SK-N-SH (cell line): ENCODE data around the gene STARD13. TPM values are rescaled to one million over a fixed set of nuclear protein-coding genes. Genes with fewer than 3 reads are reported as not detected.

Source experiments
- CTCF ChIA-PET: fragments of 300-600, 350-600 bp; formaldehyde crosslinking; extraction: SDS; loops from one replicate; lab custom pipeline; 2021; lab: Yijun Ruan, JAX
- POLR2A ChIA-PET: fragments of 350-600 bp; sonication (Branson Sonifier 250); formaldehyde crosslinking; extraction: SDS; loops from one replicate; lab custom pipeline; 2020; ENCODE audit warnings: antibody characterized with exemption, inconsistent platforms; lab: Yijun Ruan, JAX
- DNase-seq: peaks from one replicate; pipeline ENCODE4 v3.0.0; 2012
- H2AFZ ChIP-seq: fragments of 200-600 bp; sonication (generic); 2 replicates; pipeline ENCODE4 v1.8.1; 2016; ENCODE audit warnings: antibody characterized with exemption, mild to moderate bottlenecking, low read depth
- H3F3A ChIP-seq: fragments of 200-600 bp; sonication (generic); replicated peaks from 2 replicates; pipeline ENCODE3; 2016; ENCODE audit warnings: antibody characterized with exemption, mild to moderate bottlenecking; ENCODE audit not compliant: insufficient read depth
- H3K27ac ChIP-seq, 2 experiments: fragments of 200-500 bp in 1 of 2; fragments of 200-600 bp in 1 of 2; sonication (Bioruptor generic) in 1 of 2; sonication (generic), shearing (Covaris generic) in 1 of 2; 2 replicates each; pipeline versions ENCODE4 v1.5.1 to v1.6.1; 2014 to 2016; ENCODE audit warnings: low read depth in 2 of 2, inconsistent platforms in 1 of 2, low read length in 1 of 2, mild to moderate bottlenecking in 1 of 2, mixed read lengths in 1 of 2
- H3K27me3 ChIP-seq: fragments of 200-600 bp; sonication (generic), shearing (Covaris generic); 2 replicates; pipeline ENCODE4 v1.6.1; 2016; ENCODE audit warnings: mixed run types; ENCODE audit not compliant: insufficient read depth
- H3K36me3 ChIP-seq, 2 experiments: fragments of 200-500 bp in 1 of 2; fragments of 200-600 bp in 1 of 2; sonication (Bioruptor generic) in 1 of 2; sonication (generic) in 1 of 2; replicated peaks in 1 of 2; 2 replicates each; pipeline versions ENCODE3 to v1.5.1; 2014 to 2016; ENCODE audit warnings: low read length in 1 of 2, mild to moderate bottlenecking in 1 of 2; ENCODE audit not compliant: insufficient read depth in 2 of 2, control insufficient read depth in 1 of 2
- H3K4me1 ChIP-seq, 2 experiments: fragments of 200-500 bp in 1 of 2; fragments of 200-600 bp in 1 of 2; sonication (Bioruptor generic) in 1 of 2; sonication (generic), shearing (Covaris generic) in 1 of 2; 2 replicates each; pipeline versions ENCODE4 v1.5.1 to v1.6.1; 2014 to 2016; ENCODE audit warnings: low read depth in 1 of 2, low read length in 1 of 2, mixed run types in 1 of 2; ENCODE audit not compliant: insufficient read depth in 2 of 2, control insufficient read depth in 1 of 2
- H3K4me2 ChIP-seq: fragments of 200-600 bp; sonication (generic), shearing (Covaris generic); 2 replicates; pipeline ENCODE4 v1.6.1; 2017; ENCODE audit warnings: mixed run types
- H3K4me3 ChIP-seq, 2 experiments: fragments of 200-500 bp in 1 of 2; fragments of 200-600 bp in 1 of 2; sonication (Bioruptor generic) in 1 of 2; sonication (generic), shearing (Covaris generic) in 1 of 2; 2 replicates each; pipeline versions ENCODE4 v1.5.1 to v1.8.1; 2014 to 2016; ENCODE audit warnings: low read depth in 2 of 2, inconsistent platforms in 1 of 2, low read length in 1 of 2, mild to moderate bottlenecking in 1 of 2, mixed read lengths in 1 of 2, moderate library complexity in 1 of 2
- H3K79me2 ChIP-seq: fragments of 200-600 bp; sonication (generic); 2 replicates; pipeline ENCODE4 v1.8.1; 2017; ENCODE audit warnings: mild to moderate bottlenecking; ENCODE audit not compliant: insufficient read depth
- H3K9ac ChIP-seq: fragments of 200-600 bp; sonication (generic); 2 replicates; pipeline ENCODE4 v1.6.1; 2017; ENCODE audit warnings: mixed run types
- H3K9me2 ChIP-seq: fragments of 200-600 bp; sonication (generic); 2 replicates; pipeline ENCODE4 v1.6.1; 2017; ENCODE audit warnings: mixed run types
- H3K9me3 ChIP-seq: fragments of 200-600 bp; sonication (generic); 2 replicates; pipeline ENCODE4 v1.6.1; 2017; ENCODE audit warnings: mixed run types, mild to moderate bottlenecking, moderate library complexity
- H4K20me1 ChIP-seq: fragments of 200-600 bp; sonication (generic); 2 replicates; pipeline ENCODE4 v1.6.1; 2017; ENCODE audit warnings: mild to moderate bottlenecking, mixed run types; ENCODE audit not compliant: insufficient read depth
- CHD2 ChIP-seq: fragments of 150-350 bp; IDR thresholded peaks from 2 replicates; pipeline ENCODE4 v1.6.1; 2018; ENCODE audit warnings: low read length; ENCODE audit not compliant: partially characterized antibody
- CTCF ChIP-seq: fragments of 200-600 bp; sonication (generic); IDR thresholded peaks from 2 replicates; pipeline ENCODE4 v1.6.1; 2017; ENCODE audit warnings: antibody characterized with exemption, mild to moderate bottlenecking, moderate library complexity
- EP300 ChIP-seq, 2 experiments: IDR thresholded peaks; 2 replicates each; pipeline versions ENCODE4 v1.4.0 to v1.6.1; 2012; ENCODE audit warnings: borderline replicate concordance in 1 of 2, low read depth in 1 of 2, low read length in 1 of 2
- FOSL2 ChIP-seq: IDR thresholded peaks from 2 replicates; pipeline ENCODE4 v1.4.0; 2012; ENCODE audit warnings: low read depth, mild to moderate bottlenecking, moderate library complexity, borderline replicate concordance
- FOXJ3 ChIP-seq: sonication (generic); formaldehyde crosslinking; IDR thresholded peaks from 2 replicates; pipeline ENCODE4 v1.5.1; 2020; ENCODE audit warnings: mild to moderate bottlenecking, missing genetic modification reagents
- FOXM1 ChIP-seq: IDR thresholded peaks from 2 replicates; pipeline ENCODE4 v1.4.0; 2012; ENCODE audit warnings: low read depth, mild to moderate bottlenecking
- GATA2 ChIP-seq: sonication (generic); formaldehyde crosslinking; IDR thresholded peaks from 2 replicates; pipeline ENCODE4 v1.5.0; 2020; ENCODE audit warnings: mild to moderate bottlenecking, missing genetic modification reagents
- MEF2A ChIP-seq: IDR thresholded peaks from 2 replicates; pipeline ENCODE4 v1.4.0; 2012; ENCODE audit warnings: low read depth, borderline replicate concordance
- MXI1 ChIP-seq: IDR thresholded peaks from 2 replicates; pipeline ENCODE4 v1.6.1; 2012; ENCODE audit warnings: mild to moderate bottlenecking, low read depth, low read length, improper control_type of control experiment
- NFIC ChIP-seq: IDR thresholded peaks from 2 replicates; pipeline ENCODE4 v1.4.0; 2012; ENCODE audit warnings: borderline replicate concordance
- NRF1 ChIP-seq: IDR thresholded peaks from 2 replicates; pipeline ENCODE4 v1.6.1; 2012; ENCODE audit warnings: low read depth, mild to moderate bottlenecking, low read length
- RAD21 ChIP-seq: IDR thresholded peaks from 2 replicates; pipeline ENCODE4 v1.6.1; 2012; ENCODE audit warnings: mild to moderate bottlenecking, low read length
- REST ChIP-seq: IDR thresholded peaks from 2 replicates; pipeline ENCODE4 v1.6.1; 2012; ENCODE audit warnings: mild to moderate bottlenecking, low read depth, low read length, moderate library complexity
- SMC3 ChIP-seq: IDR thresholded peaks from 2 replicates; pipeline ENCODE4 v1.6.1; 2012; ENCODE audit warnings: low read depth, low read length, improper control_type of control experiment
- TAF1 ChIP-seq: IDR thresholded peaks from 2 replicates; pipeline ENCODE4 v1.6.1; 2012; ENCODE audit warnings: low read depth, mild to moderate bottlenecking, low read length, moderate library complexity, borderline replicate concordance
- TCF12 ChIP-seq: IDR thresholded peaks from 2 replicates; pipeline ENCODE4 v1.4.0; 2012
- TEAD4 ChIP-seq: IDR thresholded peaks from 2 replicates; pipeline ENCODE4 v1.4.0; 2012; ENCODE audit warnings: mild to moderate bottlenecking, borderline replicate concordance; ENCODE audit not compliant: insufficient read depth
- YY1 ChIP-seq: IDR thresholded peaks from 2 replicates; pipeline ENCODE4 v1.4.0; 2012; ENCODE audit warnings: low read depth, mild to moderate bottlenecking
- WGBS: methylation state at CpG from one replicate; pipeline ENCODE4 v1.1.6; 2017; ENCODE audit warnings: low lambda C conversion rate; 5-methylcytosine and 5-hydroxymethylcytosine counted together
- polyA plus RNA-seq, 3 experiments: library from polyadenylated mRNA; depleted of rRNA; stranded (reverse); fragments of >200 nt; gene quantifications; 2 replicates each; pipeline ENCODE4 v1.2.3, GENCODE V29; 2012
- TF ChIP-seq, protein P1 (sequence below): fragments of 150-350 bp; IDR thresholded peaks from 2 replicates; pipeline ENCODE4 v1.6.1; 2016; ENCODE audit warnings: mild to moderate bottlenecking, low read depth, low read length

The STARD13 gene
- polyA plus RNA-seq, 1 of the 3 experiments (the other 2 are of a cell fraction): 5.7 TPM

- 51% methylated on average over 4 of the region's 4 CpGs for WGBS
- no peaks in the 10 kb centered on the region for H3K27me3 ChIP-seq
- no peak overlapping the region for H2AFZ ChIP-seq
- no peak overlapping the region for H3K27ac ChIP-seq
- H3F3A ChIP-seq: no peaks in the 10 kb centered on the region
- no peaks in the 10 kb centered on the region for H3K9me2 ChIP-seq
- H4K20me1 ChIP-seq: no peaks in the 10 kb centered on the region
- H3K4me1 ChIP-seq: no peaks in the 10 kb centered on the region
- no peak for TF ChIP-seq NRF1
- no peak for TF ChIP-seq TAF1
- no peak for TF ChIP-seq FOXM1
- no peak for TF ChIP-seq TCF12
- TF ChIP-seq MEF2A: no peak
- TF ChIP-seq REST: no peak
- TF ChIP-seq FOSL2: no peak
- TF ChIP-seq TEAD4: no peak
- no peak for TF ChIP-seq GATA2 (CRISPR knock-in tag)
- TF ChIP-seq FOXJ3 (CRISPR knock-in tag): no peak
- no peak for TF ChIP-seq MXI1
- no peak for TF ChIP-seq YY1
- no peak for TF ChIP-seq EP300 (IDR thresholded peaks at IDR 0.05; ENCODE audit: borderline replicate concordance in 1 of 2, low read depth in 1 of 2, low read length in 1 of 2)
- TF ChIP-seq SMC3: no peak
- no peak for TF ChIP-seq CHD2
- no peak for TF ChIP-seq CTCF
- no peak for TF ChIP-seq NFIC
- TF ChIP-seq RAD21: no peak
- TF ChIP-seq, protein P1, sequence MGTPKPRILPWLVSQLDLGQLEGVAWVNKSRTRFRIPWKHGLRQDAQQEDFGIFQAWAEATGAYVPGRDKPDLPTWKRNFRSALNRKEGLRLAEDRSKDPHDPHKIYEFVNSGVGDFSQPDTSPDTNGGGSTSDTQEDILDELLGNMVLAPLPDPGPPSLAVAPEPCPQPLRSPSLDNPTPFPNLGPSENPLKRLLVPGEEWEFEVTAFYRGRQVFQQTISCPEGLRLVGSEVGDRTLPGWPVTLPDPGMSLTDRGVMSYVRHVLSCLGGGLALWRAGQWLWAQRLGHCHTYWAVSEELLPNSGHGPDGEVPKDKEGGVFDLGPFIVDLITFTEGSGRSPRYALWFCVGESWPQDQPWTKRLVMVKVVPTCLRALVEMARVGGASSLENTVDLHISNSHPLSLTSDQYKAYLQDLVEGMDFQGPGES: no peak
- H3K4me2 ChIP-seq: no peak overlapping the region
- no peak overlapping the region for H3K4me3 ChIP-seq
- ChIA-PET POLR2A (no interaction called here), CTCF (no interaction called here)
- no peaks in the 10 kb centered on the region for H3K9me3 ChIP-seq
- H3K79me2 ChIP-seq: no peaks in the 10 kb centered on the region
- H3K36me3 ChIP-seq: no peaks in the 10 kb centered on the region
- no peak for DNase-seq
- no peak overlapping the region for H3K9ac ChIP-seq
These were observed 194.7 kb downstream of the STARD13 start for GRCh38 chr13:33090755-33091414.
